Measurements from ENCODE around the gene AMY1A.
"Not testable (repeated sequence)": the region's sequence is repeated elsewhere in the genome, so short reads cannot be mapped to it uniquely, and the experiment has no call there.

AMY1A gene

DNA sequence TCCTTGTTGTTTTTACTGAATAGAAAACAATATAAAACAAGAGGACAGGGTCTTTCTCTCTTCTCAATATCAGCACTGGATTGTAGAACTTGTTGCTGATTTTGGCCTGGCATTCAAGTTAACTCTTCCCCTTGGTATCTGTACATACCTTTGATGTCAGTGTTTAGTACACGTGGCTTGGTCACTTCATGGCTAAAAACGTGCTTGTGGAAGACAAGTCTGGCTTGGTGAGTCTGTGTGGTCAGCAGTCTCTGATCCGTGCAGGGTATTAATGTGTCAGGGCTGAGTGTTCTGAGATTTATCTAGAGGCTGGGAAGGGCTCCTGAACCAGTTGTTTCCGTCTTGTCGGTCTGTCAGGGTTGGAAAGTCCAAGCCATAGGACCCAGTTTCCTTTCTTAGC, at the start of gene AMY1A:
AMY1A (plus strand) TSS at position 301 of the 400 bp plus-strand sequence. CDS start 571 bp downstream, outside the sequence.
- intact Hi-C loops (cut with DNase I); DNase-seq: not testable (repeated sequence)

GRCh38 chr1:103616362-103616761, 39.2 kb upstream of the AMY1A start:
- DNase-seq: no peak
- intact Hi-C loops (cut with DNase I): no loop called here

DNA sequence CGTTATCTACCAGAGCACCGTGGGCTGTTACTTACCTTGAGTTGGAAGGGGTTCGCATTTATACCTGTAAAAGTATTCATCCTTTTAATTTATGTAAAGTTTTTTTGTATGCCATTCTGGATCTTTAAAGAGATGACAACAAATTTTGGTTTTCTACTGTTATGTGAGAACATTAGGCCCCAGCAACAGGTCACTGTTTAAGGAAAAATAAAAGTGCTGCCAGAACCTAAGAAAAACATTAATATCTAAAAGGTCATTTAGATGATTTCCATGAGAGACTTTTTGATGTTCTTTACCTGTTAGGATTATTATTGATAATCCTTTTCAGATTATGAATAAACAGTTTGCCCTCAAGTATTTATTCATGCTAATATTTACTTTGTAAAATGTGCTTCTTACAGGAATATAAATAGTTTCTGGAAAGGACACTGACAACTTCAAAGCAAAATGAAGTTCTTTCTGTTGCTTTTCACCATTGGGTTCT, 38.5 kb upstream of the AMY1A start, which contains the start of gene AMY2A:
AMY2A (plus strand) TSS at position 434 of the 484 bp plus-strand sequence; CDS start at position 448, 14 bp downstream.
- intact Hi-C loops (cut with DNase I); DNase-seq: not testable (repeated sequence)

DNA sequence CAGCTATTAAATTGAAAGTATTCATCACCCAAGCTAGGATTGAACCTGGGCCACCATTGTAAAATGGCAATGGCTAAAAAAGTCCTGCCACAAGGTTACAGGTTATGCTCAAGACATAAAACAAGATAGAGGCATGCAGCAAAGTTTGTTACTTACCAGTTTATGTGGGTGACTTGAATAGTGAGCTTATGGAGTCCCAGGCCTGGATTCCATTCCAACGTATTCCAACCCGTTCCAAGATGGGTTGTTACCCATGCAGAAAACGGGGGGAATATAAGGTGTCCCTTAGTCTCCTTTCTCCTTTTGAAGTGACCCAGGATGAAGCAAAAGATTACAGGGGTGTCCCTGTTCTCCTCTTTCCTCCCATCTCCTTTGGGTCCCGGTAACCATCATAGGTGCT, 28.1 kb upstream of the AMY1A start:
- DNase-seq; intact Hi-C loops (cut with DNase I): not testable (repeated sequence)

- intact Hi-C loops (cut with DNase I); DNase-seq: not testable (repeated sequence)
Observed at GRCh38 chr1:103641194-103641593, 14.4 kb upstream of the AMY1A start.

DNA sequence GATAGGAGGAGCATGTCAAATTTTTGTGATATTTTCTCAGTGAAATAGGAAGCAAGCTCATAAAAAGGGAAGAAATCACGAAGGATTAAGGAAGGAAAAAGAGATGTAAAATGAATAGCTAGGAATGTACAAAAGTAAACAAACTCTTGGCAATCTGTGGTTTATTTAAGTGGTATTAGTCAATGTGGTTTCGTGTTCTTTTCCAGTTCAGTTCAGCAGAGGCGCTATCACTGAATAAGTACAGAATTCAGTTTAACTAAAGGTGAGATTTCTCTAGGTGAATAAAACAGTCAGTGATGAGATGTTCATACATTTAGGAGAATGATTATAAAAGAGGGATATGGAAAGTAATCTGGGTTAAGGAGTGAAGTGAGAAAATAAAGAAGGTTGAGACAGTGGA, 11.7 kb upstream of the AMY1A start:
- DNase-seq: not testable (repeated sequence)

GRCh38 chr1:103650305-103650704, 5.3 kb upstream of the AMY1A start:
- DNase-seq; intact Hi-C loops (cut with DNase I): not testable (repeated sequence)

More for the DNA sequence above, 11.7 kb upstream of the AMY1A start:
- intact Hi-C loops (cut with DNase I): not testable (repeated sequence)

GRCh38 chr1:103650889-103651288, 4.7 kb upstream of the AMY1A start:
- intact Hi-C loops (cut with DNase I); DNase-seq: not testable (repeated sequence)

GRCh38 chr1:103654133-103654532, 1.4 kb upstream of the AMY1A start:
- intact Hi-C loops (cut with DNase I); DNase-seq: not testable (repeated sequence)

DNA sequence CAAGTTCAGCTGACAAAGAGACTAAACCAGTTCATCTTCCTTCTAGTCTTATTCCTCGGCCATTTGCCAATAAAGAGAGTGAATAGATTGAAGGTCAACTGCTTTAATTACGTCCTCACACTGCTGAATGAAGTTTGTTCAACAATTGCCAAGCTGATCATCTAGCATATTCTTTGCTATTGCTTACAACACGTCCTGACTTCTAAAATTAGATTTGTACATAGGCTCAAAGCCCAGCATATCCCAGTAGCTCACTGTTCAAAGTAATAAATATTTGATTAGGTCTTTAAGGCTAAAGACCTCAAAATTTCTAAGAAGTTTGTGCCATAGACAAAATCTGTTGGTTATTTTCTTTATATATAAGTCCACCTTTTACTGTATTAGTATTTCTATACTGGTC, 20.8 kb downstream of the AMY1A start:
- DNase-seq; intact Hi-C loops (cut with DNase I): not testable (repeated sequence)

- intact Hi-C loops (cut with DNase I); DNase-seq: not testable (repeated sequence)
Observed at GRCh38 chr1:103696110-103696509, 40.5 kb downstream of the AMY1A start, which contains the start of gene AMY1B. TSS of gene AMY1B (minus strand) at chr1:103696210. CDS start at chr1:103695639, 571 bp downstream.

- intact Hi-C loops (cut with DNase I); DNase-seq: not testable (repeated sequence)
Observed at GRCh38 chr1:103697430-103697829, 41.9 kb downstream of the AMY1A start.

- intact Hi-C loops (cut with DNase I); DNase-seq: not testable (repeated sequence)
Observed at GRCh38 chr1:103700669-103701068, 45.1 kb downstream of the AMY1A start.

DNA sequence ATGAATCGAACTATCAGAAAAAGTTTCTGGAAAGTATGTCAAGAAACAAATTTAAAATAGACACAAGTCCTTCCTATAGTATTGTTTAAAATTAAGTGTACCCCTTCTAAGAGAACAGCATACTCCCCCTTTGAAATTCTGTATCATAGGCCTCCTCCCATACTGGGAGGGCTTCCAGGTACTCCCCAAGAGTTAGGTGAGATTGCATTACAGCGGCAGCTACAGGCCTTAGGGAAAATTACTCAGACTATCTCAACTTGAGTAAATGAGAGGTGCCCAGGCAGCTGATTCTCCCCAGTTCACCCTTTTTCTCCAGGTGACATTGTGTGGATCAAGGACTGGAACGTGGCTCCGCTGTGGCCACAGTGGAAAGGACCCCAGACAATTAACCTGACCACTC, 45.7 kb downstream of the AMY1A start:
- intact Hi-C loops (cut with DNase I); DNase-seq: not testable (repeated sequence)

- intact Hi-C loops (cut with DNase I): not testable (repeated sequence)
Observed at GRCh38 chr1:103707670-103708069, 52.1 kb downstream of the AMY1A start.

DNA sequence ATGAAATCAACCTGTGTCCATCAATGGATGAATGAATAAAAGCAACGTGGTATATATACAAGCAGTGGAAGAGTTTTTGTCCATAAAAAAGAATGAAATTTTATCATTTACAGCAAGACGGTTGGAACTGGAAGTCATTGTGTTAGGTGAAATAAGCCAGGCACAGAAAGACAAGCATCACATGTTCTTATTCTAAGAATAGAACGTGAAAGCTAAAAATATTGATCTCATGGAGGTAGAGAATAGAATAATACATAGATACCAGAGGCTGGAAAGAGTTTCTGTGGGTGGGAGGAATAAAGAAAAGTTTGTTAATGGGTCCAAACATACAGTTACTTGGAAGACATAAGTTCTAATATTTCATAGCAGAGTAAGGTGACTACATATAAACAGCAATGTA, 54.8 kb downstream of the AMY1A start:
- DNase-seq; intact Hi-C loops (cut with DNase I): not testable (repeated sequence)

More at GRCh38 chr1:103707670-103708069, 52.1 kb downstream of the AMY1A start:
- not testable (repeated sequence) for DNase-seq

Measured in posterior cingulate gyrus (tissue), 11 donors.